HL-60 (cell line): ENCODE results near the gene BOLL.

Experiments used
- DNase-seq, 2 experiments: peaks; one replicate each; pipeline ENCODE4 v3.0.0-alpha.2; 2010 to 2020; ENCODE audit warnings: low read depth in 1 of 2, low spot score in 1 of 2
- H3K27ac ChIP-seq: fragments of 250-450 bp; sonication (Bioruptor Pico); replicated peaks from 2 replicates; pipeline ENCODE4 v1.5.1; 2020; ENCODE audit warnings: mild to moderate bottlenecking, moderate library complexity
- H3K27me3 ChIP-seq: fragments of 250-450 bp; sonication (Bioruptor Pico); 2 replicates; pipeline ENCODE4 v1.5.1; 2021; ENCODE audit warnings: mild to moderate bottlenecking, moderate library complexity; ENCODE audit not compliant: insufficient read depth, poor library complexity, severe bottlenecking
- H3K4me3 ChIP-seq: replicated peaks from 2 replicates; pipeline ENCODE4 v1.5.1; 2011; ENCODE audit warnings: mild to moderate bottlenecking, control low read depth, low read length; ENCODE audit not compliant: insufficient read depth
- CTCF ChIP-seq: IDR thresholded peaks from one replicate; pipeline ENCODE4 v1.5.1; 2011; ENCODE audit warnings: low read length, control low read depth, inconsistent platforms; ENCODE audit not compliant: insufficient read depth
- GABPA ChIP-seq: IDR thresholded peaks from 2 replicates; pipeline ENCODE4 v1.6.1; 2012; ENCODE audit warnings: low read depth
- POLR2AphosphoS5 ChIP-seq: IDR thresholded peaks from 2 replicates; pipeline ENCODE4 v1.6.1; 2012; ENCODE audit warnings: low read depth
- REST ChIP-seq: IDR thresholded peaks from 2 replicates; pipeline ENCODE4 v1.6.1; 2012; ENCODE audit warnings: low read depth; ENCODE audit not compliant: insufficient replicate concordance
- SPI1 ChIP-seq: IDR thresholded peaks from 2 replicates; pipeline ENCODE4 v1.6.1; 2012; ENCODE audit warnings: low read depth, mild to moderate bottlenecking, borderline replicate concordance

Gene BOLL

GRCh38 chr2:197813093-197813787 lies 28.1 kb upstream of the BOLL start:
- Histone ChIP-seq H3K27ac (no peak overlapping the region), H3K27me3 (no peaks in the 10 kb centered on the region), H3K4me3 (no peak overlapping the region)
- TF ChIP-seq CTCF: peak; percentile 57
- no peak for TF ChIP-seq SPI1
- DNase-seq: peak in 1 of 2 experiments; percentile 22

GRCh38 chr2:197810491-197810890 lies 25.4 kb upstream of the BOLL start:
- Histone ChIP-seq H3K27me3 (peaks cover 2% of the 10 kb centered on the region), H3K27ac (no peak overlapping the region), H3K4me3 (no peak overlapping the region)
- no peak for DNase-seq
- no peak for TF ChIP-seq SPI1
- TF ChIP-seq REST: no peak
- no peak for TF ChIP-seq POLR2AphosphoS5
- TF ChIP-seq GABPA: no peak
- TF ChIP-seq CTCF: no peak

- no peak for DNase-seq
- Histone ChIP-seq H3K27ac (no peak overlapping the region), H3K27me3 (peaks cover 5% of the 10 kb centered on the region), H3K4me3 (no peak overlapping the region)
- no peak for TF ChIP-seq REST
- TF ChIP-seq POLR2AphosphoS5: no peak
- no peak for TF ChIP-seq CTCF
- no peak for TF ChIP-seq SPI1
- TF ChIP-seq GABPA: no peak
Measured at GRCh38 chr2:197810016-197810415, 24.9 kb upstream of the BOLL start.

- Histone ChIP-seq H3K27ac (no peak overlapping the region), H3K4me3 (no peak overlapping the region), H3K27me3 (peaks cover 5% of the 10 kb centered on the region)
- TF ChIP-seq SPI1 (no peak), GABPA (no peak), REST (no peak), CTCF (no peak), POLR2AphosphoS5 (no peak)
- no peak for DNase-seq
Measured at GRCh38 chr2:197809064-197809463, 23.9 kb upstream of the BOLL start.
